ENCODE results near the gene POLE3. TPM values are rescaled to one million over a fixed set of nuclear protein-coding genes. Genes with fewer than 3 reads are reported as not detected.
"Not testable (repeated sequence)": the region's sequence is repeated elsewhere in the genome, so short reads cannot be mapped to it uniquely, and the experiment has no call there.

POLE3 gene
- total RNA-seq, 1 donor from 2014 or later: 29.5 TPM

- Mint-ChIP-seq H3K27ac (ENCODE audit: unreplicated experiment) (no peak overlapping the region), H3K4me3 (ENCODE audit: unreplicated experiment) (no peak overlapping the region), H3K4me1 (ENCODE audit: low read depth) (no peaks in the 10 kb centered on the region), H3K36me3 (ENCODE audit: low read depth) (peaks cover 3% of the 10 kb centered on the region), H3K9me3 (ENCODE audit: low read depth) (no peaks in the 10 kb centered on the region), H3K27me3 (ENCODE audit: low read depth) (no peaks in the 10 kb centered on the region)
- no peak for TF ChIP-seq CTCF (IDR thresholded peaks at IDR 0.05)
- no peak for DNase-seq (ENCODE audit: low spot score)
Measured at GRCh38 chr9:113368982-113369854, 41.3 kb downstream of the POLE3 start.

GRCh38 chr9:113368348-113368981 lies 42.0 kb downstream of the POLE3 start:
- no peak overlapping the region for H3K27ac Mint-ChIP-seq (ENCODE audit: unreplicated experiment)
- no peak for DNase-seq (ENCODE audit: low spot score)
- peaks cover 3% of the 10 kb centered on the region for H3K36me3 Mint-ChIP-seq (ENCODE audit: low read depth)
- no peaks in the 10 kb centered on the region for H3K4me1 Mint-ChIP-seq (ENCODE audit: low read depth)
- no peak for TF ChIP-seq CTCF (IDR thresholded peaks at IDR 0.05)
- no peak overlapping the region for H3K4me3 Mint-ChIP-seq (ENCODE audit: unreplicated experiment)
- no peaks in the 10 kb centered on the region for H3K9me3 Mint-ChIP-seq (ENCODE audit: low read depth)
- H3K27me3 Mint-ChIP-seq (ENCODE audit: low read depth): no peaks in the 10 kb centered on the region

GRCh38 chr9:113365652-113366051 lies 44.8 kb downstream of the POLE3 start:
- H3K27me3 Mint-ChIP-seq (ENCODE audit: low read depth); H3K36me3 Mint-ChIP-seq (ENCODE audit: low read depth): not testable (repeated sequence)

GRCh38 chr9:113364951-113365350 lies 45.5 kb downstream of the POLE3 start:
- TF ChIP-seq CTCF (IDR thresholded peaks at IDR 0.05): no peak
- Mint-ChIP-seq H3K4me3 (ENCODE audit: unreplicated experiment) (no peak overlapping the region), H3K27me3 (ENCODE audit: low read depth) (no peaks in the 10 kb centered on the region), H3K36me3 (ENCODE audit: low read depth) (no peaks in the 10 kb centered on the region), H3K27ac (ENCODE audit: unreplicated experiment) (no peak overlapping the region), H3K9me3 (ENCODE audit: low read depth) (no peaks in the 10 kb centered on the region), H3K4me1 (ENCODE audit: low read depth) (peaks cover 13% of the 10 kb centered on the region)
- DNase-seq (ENCODE audit: low spot score): no peak

More at GRCh38 chr9:113365652-113366051, 44.8 kb downstream of the POLE3 start:
- not testable (repeated sequence) for H3K4me3 Mint-ChIP-seq (ENCODE audit: unreplicated experiment); DNase-seq (ENCODE audit: low spot score); H3K27ac Mint-ChIP-seq (ENCODE audit: unreplicated experiment); H3K9me3 Mint-ChIP-seq (ENCODE audit: low read depth)
- peaks cover 13% of the 10 kb centered on the region for H3K4me1 Mint-ChIP-seq (ENCODE audit: low read depth)

- Mint-ChIP-seq H3K9me3 (ENCODE audit: low read depth) (no peaks in the 10 kb centered on the region), H3K36me3 (ENCODE audit: low read depth) (no peaks in the 10 kb centered on the region), H3K27me3 (ENCODE audit: low read depth) (peaks cover 4% of the 10 kb centered on the region), H3K4me3 (ENCODE audit: unreplicated experiment) (no peak overlapping the region), H3K4me1 (ENCODE audit: low read depth) (peaks cover 13% of the 10 kb centered on the region), H3K27ac (ENCODE audit: unreplicated experiment) (no peak overlapping the region)
- TF ChIP-seq CTCF (IDR thresholded peaks at IDR 0.05): no peak
- no peak for DNase-seq (ENCODE audit: low spot score)
Measured at GRCh38 chr9:113363336-113363735, 47.1 kb downstream of the POLE3 start.

Data from chondrocyte (in vitro differentiated cells).